NCI-H510A treated with DMSO at 0.1 percent for 48 hours (cell line): Measurements from ENCODE around the gene PRCP.
"Not testable (repeated sequence)": the region's sequence is repeated elsewhere in the genome, so short reads cannot be mapped to it uniquely, and the experiment has no call there.

Experiments used
- DNase-seq: peaks from one replicate; lab custom pipeline; 2025; lab: John Stamatoyannopoulos, UW

PRCP gene

DNA sequence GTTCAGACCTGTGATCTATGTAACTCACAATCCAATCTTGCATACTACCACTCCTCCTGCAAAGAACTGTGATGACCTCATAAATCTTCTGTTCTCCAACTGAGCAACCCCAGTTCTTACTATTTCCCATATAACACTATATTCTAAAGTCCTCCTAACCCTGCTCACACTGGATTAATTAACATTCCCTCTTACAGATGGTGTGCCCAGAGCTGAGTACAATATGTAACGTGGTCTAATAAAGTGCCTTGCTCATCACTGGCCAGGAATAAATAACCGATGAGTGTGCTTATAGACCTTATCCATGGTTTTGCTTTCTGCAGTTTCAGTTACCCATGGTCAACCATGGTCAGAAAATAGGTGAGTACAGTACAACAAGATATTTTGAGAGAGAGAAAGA lies 28.6 kb downstream of the PRCP start:
- DNase-seq, result no peak

GRCh38 chr11:82869657-82870056 lies 30.6 kb downstream of the PRCP start:
- DNase-seq, result no peak

DNA sequence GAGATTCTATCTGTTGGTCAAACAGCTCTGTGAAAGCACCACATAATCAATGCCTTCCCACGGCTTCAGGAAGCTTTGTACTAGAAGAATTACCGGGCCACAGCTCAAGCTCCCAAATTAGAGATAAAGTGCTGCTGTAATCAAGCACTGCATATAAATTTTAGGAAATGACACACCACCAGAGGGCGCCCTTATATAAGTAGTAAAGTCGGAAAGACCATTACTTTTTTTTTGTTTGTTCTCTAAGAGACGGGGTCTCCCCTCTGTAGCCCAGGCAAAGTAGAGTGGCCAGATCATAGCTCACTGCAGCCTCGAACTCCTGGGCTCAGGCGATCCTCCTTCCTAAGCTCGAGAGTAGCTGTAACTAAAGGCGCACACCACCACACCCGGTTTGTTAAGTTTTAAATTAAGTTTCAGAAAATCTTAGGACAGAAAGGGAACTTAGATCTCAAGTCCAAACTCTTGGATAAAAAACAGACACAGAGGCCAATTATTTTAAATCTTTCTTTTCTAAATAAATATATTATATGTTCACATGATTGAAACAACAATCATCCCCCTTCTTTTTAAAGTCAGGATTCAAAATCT lies 32.6 kb downstream of the PRCP start:
- peak; percentile 87 for DNase-seq

DNA sequence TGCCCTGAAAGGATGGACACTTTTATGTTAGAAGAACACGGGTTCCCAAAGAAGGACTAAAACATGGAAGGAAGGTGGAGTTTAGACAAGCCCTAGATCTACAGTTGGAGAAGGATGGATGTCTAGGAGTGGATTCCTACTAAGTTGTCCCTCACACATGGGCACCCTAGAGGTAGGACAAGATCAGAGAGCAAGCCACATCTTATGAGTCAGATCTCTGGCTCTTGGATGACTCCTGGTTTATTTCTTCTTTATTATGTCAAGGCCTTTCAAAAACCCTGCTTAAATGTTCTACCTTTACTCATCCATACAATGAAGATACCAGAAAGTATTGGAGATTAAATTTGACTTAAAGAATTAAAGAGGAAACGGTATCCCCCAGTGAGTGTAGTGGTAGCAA lies 34.4 kb downstream of the PRCP start:
- no peak for DNase-seq

DNA sequence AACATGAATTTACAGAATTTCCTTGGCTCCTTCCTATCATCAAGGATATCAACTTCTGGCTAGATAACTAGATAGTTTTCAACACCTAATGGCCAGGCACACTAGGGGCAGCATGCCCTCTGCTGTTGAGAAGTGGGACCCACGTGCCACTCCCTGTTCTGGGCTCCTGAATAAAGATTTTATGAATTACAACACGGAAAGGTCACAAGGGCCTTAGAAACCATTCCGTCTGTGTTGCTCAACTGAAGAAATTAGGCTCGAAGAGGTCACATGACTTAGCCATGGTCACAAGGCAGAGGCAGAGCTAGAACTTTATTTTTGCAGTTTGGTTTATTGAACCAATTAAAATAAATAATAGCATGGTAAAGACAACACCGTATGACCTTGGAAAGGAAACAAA lies 36.0 kb downstream of the PRCP start:
- DNase-seq, result peak; percentile 34

- DNase-seq, result no peak
Observed at GRCh38 chr11:82863209-82863608, 37.0 kb downstream of the PRCP start.

DNA sequence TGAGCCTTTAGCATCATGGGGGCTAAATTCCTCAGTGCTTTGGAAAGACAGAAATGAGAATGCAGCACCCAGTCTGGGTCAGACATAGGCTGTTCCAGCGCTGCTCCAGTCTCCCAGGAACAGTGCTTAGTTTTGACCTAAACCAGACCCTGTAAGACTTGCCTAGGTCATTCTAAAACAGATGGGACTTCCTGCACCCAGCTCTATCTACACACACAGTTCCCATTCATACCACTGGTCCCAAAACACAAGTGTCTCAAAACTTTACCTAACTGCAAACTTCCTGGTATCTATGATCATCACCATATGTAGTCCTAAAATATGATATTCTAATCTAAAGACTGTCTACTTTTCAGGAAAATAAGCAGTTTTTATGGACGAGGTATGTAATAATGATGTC lies 37.9 kb downstream of the PRCP start:
- DNase-seq, result no peak

- DNase-seq, result no peak
Observed at GRCh38 chr11:82859750-82860149, 40.5 kb downstream of the PRCP start.

- no peak for DNase-seq
Observed at GRCh38 chr11:82858556-82859091, 41.6 kb downstream of the PRCP start.

DNA sequence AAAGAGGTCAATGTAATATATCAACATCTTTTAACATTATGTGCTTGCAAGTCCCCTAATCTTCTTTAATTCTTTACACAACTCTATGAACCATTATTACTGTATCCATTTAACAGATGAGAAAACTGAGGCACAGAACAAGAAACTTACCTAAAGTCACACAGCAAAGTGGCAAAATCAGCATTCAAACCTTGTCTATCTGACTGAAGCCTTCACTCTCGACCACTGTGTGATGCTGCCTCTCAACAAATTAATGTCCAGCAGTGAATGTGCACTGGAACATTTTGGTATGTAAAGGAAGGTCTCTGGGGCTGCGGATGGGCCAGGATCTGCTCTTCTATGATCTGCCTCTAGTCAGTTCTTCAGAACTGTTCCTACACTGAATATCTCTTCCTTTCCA lies 42.1 kb downstream of the PRCP start:
- no peak for DNase-seq

GRCh38 chr11:82857145-82857544 lies 43.1 kb downstream of the PRCP start:
- no peak for DNase-seq

DNA sequence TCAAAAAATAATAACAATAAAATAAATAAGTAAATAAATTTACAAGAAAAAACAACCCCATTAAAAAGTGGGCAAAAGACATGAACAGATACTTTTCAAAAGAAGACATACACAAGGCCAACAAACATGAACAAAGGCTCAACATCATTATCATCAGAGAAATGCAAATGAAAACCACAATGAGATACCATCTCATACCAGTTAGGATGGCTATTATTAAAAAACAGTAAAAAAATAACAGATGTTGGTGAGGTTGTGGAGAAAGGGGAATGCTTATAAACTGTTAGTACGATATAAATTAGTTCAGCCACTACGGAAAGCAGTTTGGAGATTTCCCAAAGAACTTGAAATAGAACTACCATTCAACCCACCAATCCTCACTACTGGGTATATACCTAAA lies 44.6 kb downstream of the PRCP start:
- no peak for DNase-seq

GRCh38 chr11:82854916-82855315 lies 45.3 kb downstream of the PRCP start:
- not testable (repeated sequence) for DNase-seq

DNA sequence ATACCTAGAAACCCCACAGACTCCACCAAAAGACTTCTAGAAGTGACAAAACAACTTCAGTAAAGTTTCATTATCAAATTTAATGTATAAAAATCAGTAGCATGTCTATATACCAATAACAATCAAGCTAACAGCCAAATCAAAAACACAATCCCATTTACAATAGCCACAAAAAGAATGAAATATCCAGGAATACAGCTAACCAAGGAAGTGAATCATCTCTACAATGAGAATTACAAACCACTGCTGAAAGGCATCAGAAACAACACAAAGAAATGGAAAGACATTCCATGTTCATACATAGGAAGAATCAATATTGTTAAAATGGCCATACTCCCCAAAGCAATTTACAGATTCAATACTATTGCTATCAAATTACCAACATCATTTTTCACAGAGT lies 46.0 kb downstream of the PRCP start:
- no peak for DNase-seq

GRCh38 chr11:82848829-82849228 lies 51.4 kb downstream of the PRCP start:
- no peak for DNase-seq

- no peak for DNase-seq
Observed at GRCh38 chr11:82845356-82846353, 54.6 kb downstream of the PRCP start.

DNA sequence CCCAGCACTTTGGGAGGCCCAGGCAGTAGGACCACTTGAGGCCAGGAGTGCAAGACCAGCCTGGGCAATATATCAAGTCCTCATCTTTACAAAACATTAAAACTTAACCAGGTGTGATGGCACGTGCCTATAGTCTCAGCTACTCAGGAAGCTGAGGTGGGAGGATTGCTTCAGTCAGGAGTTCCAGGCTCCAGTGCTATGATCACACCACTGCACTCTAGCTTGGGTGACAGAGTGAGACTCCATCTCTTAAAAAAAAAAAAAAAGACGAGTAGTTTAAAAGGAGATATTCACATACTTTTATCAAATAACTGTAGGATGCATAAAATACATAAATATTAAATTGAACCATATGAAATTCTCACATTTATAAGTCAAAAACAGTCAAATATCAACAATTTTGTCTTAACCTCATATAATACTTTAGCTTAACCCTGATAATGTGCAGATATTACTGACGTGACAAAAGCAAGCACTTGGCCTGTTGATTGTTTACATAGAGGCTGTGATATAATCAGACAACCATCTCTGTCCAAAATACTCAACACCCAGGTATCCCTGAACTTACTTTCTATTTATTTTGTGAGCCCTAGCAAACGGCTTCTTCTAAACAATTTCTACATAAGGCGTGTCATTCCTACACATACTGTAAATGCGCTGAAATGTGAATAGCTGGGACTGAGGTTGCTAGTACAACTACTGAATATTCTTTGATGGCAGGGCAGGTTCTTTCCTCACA lies 57.0 kb downstream of the PRCP start:
- no peak for DNase-seq

- DNase-seq, result no peak
Observed at GRCh38 chr11:82842019-82842418, 58.2 kb downstream of the PRCP start.

GRCh38 chr11:82837650-82838049 lies 62.6 kb downstream of the PRCP start:
- DNase-seq, result no peak

DNA sequence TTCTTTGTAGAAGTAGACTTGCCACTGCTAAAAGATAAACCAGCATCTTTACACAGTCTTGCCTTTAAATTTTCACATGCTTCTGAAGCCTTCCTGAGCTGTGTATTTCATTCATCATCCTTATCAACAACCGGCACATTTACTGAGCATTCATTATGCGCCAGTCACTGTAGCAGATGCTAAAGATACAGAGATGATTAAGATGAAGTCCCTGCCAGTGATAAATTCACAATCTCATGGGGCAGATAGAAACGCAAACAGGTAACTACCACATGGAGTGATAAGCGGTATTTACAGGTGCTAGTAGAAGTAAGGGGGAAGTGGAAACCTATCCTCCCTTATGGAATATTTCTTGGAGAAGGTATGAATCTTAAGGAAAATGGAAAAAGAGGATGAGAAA lies 67.2 kb downstream of the PRCP start:
- no peak for DNase-seq

DNA sequence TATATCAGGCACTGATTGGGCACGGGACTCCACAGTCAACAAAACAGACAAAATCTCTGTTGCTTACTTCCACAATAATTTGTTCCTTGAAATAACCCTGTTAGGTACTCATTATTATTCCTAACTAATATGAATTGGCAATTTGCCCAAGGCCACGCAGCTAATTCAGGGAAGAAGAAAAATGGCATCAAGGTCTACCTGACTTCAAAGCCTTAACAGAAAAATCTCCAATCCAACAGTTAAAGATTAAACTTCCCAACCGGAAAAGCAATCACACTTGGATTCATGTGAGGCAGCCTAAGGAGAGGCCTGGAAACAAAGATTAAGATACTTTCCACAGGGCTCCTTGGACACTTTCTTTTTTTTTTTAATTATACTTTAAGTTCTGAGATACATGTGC lies 68.9 kb downstream of the PRCP start:
- no peak for DNase-seq

GRCh38 chr11:82830746-82831145 lies 69.5 kb downstream of the PRCP start:
- DNase-seq, result no peak

- no peak for DNase-seq
Observed at GRCh38 chr11:82829101-82829500, 71.1 kb downstream of the PRCP start.
